GOT3 (cell line): Measurements from ENCODE around the gene FAM72D.
"Not testable (repeated sequence)": the region's sequence is repeated elsewhere in the genome, so short reads cannot be mapped to it uniquely, and the experiment has no call there.

ENCODE experiments used
- DNase-seq: peaks from one replicate; lab custom pipeline; 2025; ENCODE audit warnings: mixed read lengths; lab: John Stamatoyannopoulos, UW

The FAM72D gene

GRCh38 chr1:145082483-145083255 lies 13.1 kb upstream of the FAM72D start:
- not testable (repeated sequence) for DNase-seq

GRCh38 chr1:145093517-145094149 lies 2.1 kb upstream of the FAM72D start:
- not testable (repeated sequence) for DNase-seq

GRCh38 chr1:145094655-145095211 lies 1.0 kb upstream of the FAM72D start:
- DNase-seq = not testable (repeated sequence)

- not testable (repeated sequence) for DNase-seq
These were observed 6.0 kb downstream of the FAM72D start for GRCh38 chr1:145101725-145102124.

- not testable (repeated sequence) for DNase-seq
These were observed 7.5 kb downstream of the FAM72D start for GRCh38 chr1:145103294-145103693.

GRCh38 chr1:145111674-145112073 lies 15.9 kb downstream of the FAM72D start:
- DNase-seq = not testable (repeated sequence)

GRCh38 chr1:145112703-145113102 lies 16.9 kb downstream of the FAM72D start:
- DNase-seq = not testable (repeated sequence)

- DNase-seq = not testable (repeated sequence)
These were observed 18.8 kb downstream of the FAM72D start for GRCh38 chr1:145114560-145115057.

GRCh38 chr1:145115587-145116493 lies 20.1 kb downstream of the FAM72D start:
- not testable (repeated sequence) for DNase-seq

- DNase-seq = not testable (repeated sequence)
These were observed 24.1 kb downstream of the FAM72D start for GRCh38 chr1:145119842-145120241.

GRCh38 chr1:145122344-145123061 lies 26.7 kb downstream of the FAM72D start:
- not testable (repeated sequence) for DNase-seq

- DNase-seq = not testable (repeated sequence)
These were observed 27.3 kb downstream of the FAM72D start for GRCh38 chr1:145123062-145123395.

GRCh38 chr1:145123992-145124641 lies 28.3 kb downstream of the FAM72D start:
- DNase-seq = not testable (repeated sequence)

GRCh38 chr1:145125112-145125511 lies 29.3 kb downstream of the FAM72D start:
- not testable (repeated sequence) for DNase-seq

GRCh38 chr1:145127144-145127543 lies 31.4 kb downstream of the FAM72D start:
- DNase-seq = not testable (repeated sequence)

GRCh38 chr1:145128697-145129469 lies 33.1 kb downstream of the FAM72D start:
- not testable (repeated sequence) for DNase-seq

GRCh38 chr1:145134476-145134875 lies 38.7 kb downstream of the FAM72D start:
- DNase-seq = not testable (repeated sequence)

GRCh38 chr1:145140549-145140948 lies 44.8 kb downstream of the FAM72D start:
- DNase-seq = not testable (repeated sequence)

GRCh38 chr1:145144264-145144913 lies 48.6 kb downstream of the FAM72D start:
- DNase-seq = not testable (repeated sequence)
